Activated gamma-delta T cell treated with Interleukin-2 at 50 U/mL for 16 hours (primary cell): Measurements from ENCODE around the gene B4GALT5.
"Not testable (repeated sequence)": the region's sequence is repeated elsewhere in the genome, so short reads cannot be mapped to it uniquely, and the experiment has no call there.

Experiments used
- DNase-seq: peaks from one replicate; pipeline ENCODE4 v3.0.0-alpha.2; 2020

The B4GALT5 gene

DNA sequence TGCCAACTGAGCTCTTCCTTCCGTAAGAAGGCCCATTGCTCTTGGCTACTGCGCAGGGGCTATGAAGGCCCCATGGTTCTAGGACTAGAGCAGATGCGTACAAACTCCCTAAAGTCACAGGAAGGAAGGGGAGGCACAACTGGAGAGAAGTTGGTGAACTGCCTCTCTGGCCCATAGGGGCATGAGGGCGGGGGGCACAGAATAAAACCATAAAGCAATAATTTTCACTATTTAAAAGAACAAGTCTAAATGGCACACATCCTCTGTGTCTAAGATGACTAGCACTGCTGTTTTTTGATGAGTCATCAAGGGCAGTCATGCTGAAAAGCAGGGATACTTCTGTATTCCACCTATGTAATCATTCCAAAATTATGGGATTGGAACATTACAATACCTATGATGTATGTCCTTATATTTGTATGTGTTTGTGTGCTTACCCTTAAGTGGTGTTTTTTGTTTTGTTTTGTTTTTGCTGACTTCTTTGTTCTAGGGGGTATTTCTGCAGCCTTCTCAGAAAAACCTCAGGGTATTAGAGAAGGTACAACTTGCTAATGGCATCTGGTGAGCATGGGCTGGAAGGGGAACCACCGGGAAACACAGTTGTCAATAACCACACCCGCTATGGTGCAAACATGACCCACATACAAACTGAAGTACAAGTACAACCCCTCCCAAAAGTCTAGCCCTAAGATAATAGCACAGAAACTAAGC lies 36.9 kb downstream of the B4GALT5 start:
- peak; percentile 46 for DNase-seq

DNA sequence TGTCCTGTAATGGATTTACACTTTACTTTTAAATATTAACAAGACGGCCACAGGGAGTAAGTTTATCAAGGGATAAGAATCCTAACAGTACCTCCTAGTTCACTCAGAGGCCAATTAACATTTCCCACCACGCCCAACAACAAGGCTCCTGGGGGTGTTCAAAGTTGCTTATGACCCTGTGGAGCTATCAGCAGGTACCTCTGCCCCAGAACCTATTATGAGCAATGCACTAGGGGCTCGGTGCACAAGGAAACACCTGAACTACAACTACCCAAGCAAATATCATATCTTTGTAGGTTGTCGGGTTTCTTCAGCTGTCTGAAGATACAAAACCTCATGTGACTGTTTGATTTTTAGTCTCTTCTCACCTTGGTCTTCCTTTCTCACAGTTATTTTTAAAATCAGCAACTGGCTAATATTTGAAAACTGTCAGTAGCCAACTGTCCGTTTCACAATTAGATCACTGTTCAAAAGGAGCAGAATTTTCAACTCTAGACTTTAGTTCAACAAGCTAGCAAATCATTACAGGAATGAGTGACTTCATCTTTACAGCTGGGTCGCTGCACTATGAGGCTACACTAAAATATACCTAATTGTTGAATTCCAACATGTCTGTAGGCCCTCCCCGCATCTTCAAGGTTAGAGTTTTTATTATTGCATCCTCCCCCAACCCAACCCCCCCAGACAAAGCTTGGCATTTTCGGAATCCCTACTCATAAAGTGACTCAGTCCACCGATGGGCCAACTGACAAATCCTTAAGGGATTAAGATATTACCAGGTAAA lies 38.1 kb downstream of the B4GALT5 start:
- no peak for DNase-seq

DNA sequence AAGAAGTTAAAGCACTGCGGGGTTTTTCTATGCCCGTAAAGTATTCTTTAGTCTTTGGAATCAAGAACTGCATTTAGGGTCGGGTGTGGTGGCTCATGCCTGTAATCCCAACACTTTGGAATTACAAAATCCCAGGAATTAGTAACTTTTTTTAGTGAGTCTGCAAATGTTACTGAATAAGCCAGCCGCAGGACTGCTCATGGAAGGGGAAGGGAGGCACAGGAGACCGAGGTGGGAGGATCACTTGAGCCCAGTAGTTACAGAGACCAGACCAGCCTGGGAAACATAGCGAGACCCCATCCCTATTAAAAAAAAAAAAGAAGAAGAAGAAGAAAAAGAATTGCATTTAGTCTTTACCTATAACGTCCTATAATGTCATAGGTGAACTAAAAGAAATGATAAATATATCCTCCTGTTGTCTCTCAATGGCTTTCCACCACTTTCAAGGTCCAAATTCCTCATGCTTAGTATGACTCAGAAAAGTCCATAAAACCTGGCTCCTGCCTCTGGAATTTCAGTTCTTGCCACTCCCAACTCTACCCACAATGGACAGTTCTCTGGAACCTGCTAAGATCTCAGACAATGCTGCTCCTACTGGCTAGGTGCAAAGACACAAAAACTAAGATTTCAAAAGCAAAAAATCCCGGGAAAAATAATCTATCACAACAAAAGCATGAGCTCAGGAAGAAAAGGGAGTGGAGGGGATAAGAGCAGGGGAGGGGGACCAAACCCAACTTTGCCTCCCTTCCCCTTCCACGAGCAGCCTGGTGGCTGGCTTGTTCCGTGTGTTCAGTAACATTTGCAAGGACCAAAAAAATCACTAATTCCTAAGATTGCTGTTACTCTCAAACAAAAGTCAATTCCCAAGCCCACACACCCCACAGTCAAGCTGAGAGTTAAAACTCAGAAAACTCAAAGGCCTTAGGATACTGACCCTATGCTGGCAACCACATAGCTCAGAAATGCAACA lies 39.0 kb downstream of the B4GALT5 start:
- DNase-seq = no peak

DNA sequence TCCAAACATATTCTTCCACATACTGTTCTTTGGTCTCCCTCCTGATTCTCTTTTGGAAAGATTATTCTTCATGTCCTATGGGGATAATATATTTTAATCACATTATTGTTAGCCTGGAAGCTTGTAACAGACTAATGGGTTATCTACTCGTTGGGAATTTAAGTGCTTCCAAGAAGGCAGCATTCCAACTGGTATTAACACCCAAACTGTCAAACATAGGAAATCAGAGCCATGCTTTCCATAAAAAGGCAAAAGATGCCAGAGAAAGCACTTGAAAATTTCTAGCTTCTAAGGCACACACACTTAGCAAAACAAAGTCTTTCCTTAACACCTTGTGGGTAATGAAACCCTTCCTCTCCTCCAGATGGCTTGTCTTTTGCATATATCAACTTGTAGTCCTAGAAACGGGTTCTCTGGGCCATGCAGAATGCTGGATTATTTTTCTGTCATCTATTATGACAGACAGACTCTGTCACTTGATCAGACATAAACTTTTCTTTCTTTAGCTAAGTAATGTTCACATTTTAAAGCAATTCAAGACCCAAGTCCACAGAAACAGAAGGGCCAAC lies 41.5 kb downstream of the B4GALT5 start:
- DNase-seq = no peak

DNA sequence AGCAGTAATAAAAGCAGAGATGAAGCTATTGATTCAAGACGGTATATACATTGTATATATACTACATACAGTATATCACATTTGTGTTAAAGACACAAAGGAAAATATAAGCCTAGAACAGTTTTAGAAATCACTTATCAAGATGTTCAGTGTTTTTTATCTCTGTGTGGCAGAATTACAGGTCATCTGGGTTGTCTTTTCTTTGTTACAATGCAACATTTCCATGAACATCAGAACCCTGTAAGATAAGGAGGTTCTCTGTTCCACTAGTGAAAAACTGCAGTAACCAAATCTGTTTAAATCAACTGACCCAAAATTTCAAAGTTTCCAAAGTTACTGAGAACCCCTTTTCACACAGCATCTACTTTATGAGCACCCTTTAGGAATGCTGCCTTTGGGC lies 42.2 kb downstream of the B4GALT5 start:
- DNase-seq = no peak

DNA sequence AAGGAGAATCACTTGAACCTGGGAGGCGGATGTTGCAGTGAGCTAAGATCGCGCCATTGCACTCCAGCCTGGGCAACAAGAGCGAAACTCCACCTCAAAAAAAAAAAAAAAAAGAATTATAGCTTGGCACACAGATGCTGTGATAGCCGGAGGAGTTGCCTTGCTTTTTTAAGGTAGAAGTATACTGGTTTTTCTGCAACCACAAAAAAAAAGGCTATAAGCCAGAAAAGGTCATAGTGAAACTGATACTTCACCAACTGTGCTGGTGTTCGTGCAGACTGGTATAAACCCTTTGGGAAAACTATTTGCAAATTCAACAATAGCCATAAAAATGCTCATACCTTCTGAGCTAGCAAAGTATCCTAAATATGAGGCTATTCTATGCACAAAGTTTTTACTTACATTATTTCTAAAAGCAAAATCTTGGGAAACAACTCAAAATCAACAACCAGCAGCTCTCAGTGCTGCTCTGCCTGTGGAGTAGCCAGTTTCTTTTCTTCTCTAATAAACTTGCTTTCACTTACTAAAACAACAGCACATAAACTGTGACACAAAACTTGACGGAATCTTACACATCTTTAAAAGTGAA lies 44.0 kb downstream of the B4GALT5 start:
- DNase-seq = no peak

DNA sequence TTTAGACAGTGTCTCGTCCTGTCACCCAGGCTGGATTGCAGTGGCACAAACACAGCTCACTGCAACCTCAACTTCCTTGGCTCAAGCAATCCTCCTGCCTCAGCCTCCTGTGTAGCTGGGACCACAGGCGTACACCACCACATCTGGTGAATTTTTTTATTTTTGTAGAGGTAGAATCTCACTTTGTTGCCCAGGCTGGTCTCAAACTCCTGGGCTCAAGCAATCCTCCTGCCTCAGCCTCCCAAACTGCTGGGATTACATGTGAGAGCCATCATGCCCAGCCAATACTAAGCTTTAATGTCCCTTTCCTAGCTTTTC lies 44.8 kb downstream of the B4GALT5 start:
- not testable (repeated sequence) for DNase-seq

DNA sequence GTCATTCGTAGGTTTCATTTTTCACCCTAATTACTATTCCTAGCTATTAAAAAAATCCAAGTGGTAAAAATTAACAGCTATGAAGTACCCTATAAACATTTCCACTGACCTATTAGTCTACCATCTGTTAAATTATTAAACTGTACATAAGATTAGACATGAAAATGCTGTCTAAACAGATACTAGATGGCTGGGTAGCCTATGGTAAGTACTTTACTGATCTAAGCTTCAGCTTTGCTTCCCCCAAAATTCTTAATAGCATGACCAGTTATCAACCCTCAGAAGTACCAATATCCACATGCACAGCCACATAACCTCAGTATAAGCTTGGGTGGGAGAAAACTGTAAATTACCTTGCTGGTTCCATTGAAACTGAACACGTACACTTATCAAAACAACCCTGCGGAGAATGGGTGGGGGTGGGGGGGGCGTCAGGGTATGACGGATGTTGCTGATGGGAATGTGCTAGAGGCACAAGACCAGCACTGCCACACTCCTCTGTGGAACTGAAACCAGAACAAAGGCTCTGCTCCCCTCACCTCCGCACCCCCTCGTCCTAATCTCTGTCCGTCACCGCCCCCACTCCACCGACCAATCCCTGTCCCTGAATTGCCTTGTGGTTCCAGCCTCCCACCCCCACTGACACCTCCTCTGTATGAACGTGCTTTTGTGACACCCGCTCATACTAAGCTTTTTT lies 45.3 kb downstream of the B4GALT5 start:
- peak; percentile 74 for DNase-seq

DNA sequence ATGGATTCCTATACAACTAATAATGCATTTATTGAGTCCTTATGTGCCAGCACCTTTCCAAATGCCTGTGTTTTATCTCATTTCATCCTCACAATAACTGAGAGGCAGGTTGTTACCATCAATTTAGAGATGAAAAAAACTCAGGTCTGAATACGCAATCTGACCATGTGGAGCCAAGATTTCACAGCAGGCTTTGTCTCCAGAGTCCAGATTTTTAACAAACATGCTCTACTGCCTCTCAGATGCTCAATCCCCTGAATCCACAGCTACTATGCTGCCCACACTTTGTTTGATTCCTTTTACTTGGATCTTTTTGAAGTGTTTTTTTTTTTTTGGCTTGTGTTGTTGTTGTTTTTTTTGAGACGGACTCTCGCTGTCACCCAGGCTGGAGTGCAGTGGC lies 46.8 kb downstream of the B4GALT5 start:
- no peak for DNase-seq

DNA sequence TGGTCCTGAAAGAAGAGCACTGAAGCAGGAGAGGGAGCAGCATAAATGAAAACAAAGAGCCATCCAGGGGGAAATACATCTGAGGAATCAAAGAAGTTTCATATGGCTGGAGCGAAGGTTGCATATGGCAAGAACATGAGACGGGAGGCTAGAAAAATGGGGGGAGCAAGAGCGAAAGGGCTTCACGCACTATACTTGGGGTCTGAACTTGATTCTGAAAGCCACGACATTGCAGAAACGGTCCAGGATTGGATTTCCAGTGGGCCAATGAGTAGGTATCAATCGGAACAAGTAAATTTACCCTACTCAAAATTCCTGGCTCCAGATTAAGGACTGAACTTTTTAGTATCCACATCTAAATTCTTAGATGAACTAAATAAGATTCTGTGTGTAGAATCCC lies 47.9 kb downstream of the B4GALT5 start:
- DNase-seq = no peak

DNA sequence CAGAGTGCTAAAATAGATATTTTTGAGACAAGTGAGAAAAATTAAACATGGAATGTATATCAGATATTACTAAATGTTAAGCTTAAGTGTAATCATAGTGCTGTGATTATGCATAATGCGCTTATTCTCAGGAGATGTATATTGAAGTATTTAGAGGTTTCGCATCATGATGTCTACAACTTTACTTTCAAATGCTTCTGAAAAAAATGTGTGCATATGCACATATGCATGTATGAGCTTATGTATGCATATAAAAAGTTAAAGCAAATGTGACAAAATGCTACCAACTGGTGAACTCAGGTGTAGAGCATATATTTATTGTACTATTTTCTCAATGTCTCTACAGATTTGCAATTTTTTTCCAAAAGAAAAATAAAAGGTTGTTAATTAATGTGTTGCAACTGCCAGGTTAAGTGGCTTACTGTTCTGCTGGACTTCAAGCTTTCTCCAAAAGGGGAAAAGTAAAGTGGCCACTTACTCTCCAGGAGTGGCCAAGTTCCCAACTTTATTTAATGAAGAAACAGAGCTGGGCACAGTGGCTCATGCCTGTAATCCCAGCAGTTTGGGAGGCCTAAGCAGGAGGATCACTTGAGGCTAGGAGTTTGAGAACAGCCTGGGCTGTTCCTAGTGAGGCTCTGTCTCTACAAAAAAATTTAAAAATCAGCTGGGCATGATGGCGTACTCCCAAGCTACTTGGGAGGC lies 48.9 kb downstream of the B4GALT5 start:
- no peak for DNase-seq

DNA sequence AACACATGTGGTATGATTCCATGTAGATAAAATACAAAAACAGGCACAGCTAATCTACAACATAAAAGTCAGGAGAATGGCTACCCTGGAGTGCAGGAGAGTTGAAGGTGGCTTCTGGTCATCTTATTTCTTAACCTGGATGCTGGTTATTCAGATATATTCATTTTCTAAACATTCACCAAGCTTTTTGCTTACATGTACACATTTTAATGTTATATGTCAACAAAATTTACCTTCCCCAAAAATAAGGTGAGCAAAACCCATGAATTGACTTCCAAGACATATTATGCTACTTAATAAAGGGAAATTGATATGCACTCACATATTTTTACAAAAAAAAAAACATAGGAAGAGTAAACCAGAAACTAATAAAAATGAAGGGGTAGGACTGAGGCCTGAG lies 50.6 kb downstream of the B4GALT5 start:
- DNase-seq = no peak

DNA sequence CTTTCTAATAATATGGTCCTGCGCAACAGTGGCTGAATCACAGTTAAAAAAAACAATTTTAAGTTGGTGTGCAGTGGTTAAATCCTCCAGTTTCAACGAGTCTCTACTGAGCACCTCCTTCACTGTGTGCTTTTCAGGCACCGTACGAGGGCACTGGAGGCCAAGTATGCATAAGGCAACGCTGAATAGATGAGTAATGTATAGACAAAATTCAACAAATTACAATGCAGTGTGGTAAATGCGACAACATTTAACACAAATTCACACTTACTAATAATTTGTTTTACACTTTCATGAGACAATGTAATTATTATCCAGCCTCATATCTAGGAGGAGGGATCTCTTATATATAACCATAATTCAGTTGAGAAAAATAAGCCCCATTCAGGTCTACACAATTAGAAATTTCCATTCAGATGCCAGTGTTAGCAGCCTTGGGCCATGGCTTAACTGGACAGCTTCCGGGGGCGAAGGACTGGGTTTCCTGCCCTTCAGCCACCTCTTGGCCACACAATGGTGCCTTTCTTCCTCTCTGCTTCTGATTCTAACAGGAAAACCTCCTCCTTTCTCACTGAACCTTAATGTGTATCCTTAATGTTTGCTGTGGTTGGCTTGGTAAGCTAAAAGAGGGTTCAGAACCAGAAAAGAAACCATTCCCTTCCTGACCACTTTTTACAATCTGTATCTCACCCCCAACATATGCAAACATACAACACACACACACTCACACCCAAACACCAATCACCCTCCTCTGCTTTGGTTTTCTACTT lies 51.9 kb downstream of the B4GALT5 start:
- no peak for DNase-seq

DNA sequence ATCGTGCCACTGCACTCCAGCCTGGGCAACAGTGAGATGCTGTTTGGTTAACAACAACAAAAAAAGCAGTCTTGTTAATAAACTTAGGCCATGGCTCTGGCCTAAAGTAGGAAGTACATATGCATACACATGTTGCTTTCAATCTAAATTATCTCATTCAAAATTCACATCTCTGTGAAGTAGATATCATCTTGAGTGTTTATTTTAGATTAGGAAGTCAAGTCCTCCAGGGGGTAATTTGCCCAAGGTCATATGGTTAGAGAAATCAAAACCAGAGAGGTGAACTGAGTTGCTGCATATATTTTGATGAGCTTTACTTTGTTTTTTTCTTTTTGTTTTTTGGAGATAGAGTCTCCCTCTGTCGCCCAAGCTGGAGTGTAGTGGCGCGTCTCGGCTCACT lies 52.8 kb downstream of the B4GALT5 start:
- no peak for DNase-seq

DNA sequence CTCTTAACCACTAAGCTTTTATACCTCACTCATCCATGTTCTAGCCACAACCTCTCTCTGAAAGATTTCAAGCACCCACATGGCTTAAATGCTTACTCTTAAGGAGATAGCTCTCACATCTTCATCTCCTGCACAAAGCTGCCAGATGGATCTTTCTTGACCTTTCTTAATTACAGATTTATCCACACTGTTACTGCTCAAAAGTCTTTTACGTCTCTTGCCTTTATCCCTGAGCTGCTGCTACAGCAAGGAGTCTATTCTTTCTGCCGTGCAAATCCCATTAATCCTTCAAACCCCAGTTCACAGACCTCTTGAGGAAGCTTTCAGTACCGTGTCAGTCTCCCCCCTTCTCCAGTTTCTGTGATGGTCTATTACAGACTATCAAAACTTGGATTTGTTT lies 54.6 kb downstream of the B4GALT5 start:
- DNase-seq = no peak

DNA sequence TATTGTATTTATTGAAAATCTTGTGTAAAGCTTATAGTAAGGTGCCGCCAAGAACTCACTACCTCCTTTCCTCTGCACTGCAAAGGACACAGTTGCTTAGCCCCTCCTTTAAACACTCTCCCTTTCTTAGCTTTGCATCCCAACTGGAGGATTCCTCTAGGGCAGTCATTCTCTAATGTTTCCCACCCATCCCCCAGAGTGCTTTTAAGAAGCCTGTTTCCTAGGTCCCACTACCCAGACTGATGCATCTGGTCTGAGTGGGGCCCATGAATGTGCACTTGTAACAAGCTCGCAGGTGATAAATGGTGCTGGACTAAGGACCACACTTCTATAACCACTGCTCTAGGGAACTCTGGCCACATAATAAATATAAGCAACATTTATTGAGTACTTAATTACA lies 55.2 kb downstream of the B4GALT5 start:
- no peak for DNase-seq

DNA sequence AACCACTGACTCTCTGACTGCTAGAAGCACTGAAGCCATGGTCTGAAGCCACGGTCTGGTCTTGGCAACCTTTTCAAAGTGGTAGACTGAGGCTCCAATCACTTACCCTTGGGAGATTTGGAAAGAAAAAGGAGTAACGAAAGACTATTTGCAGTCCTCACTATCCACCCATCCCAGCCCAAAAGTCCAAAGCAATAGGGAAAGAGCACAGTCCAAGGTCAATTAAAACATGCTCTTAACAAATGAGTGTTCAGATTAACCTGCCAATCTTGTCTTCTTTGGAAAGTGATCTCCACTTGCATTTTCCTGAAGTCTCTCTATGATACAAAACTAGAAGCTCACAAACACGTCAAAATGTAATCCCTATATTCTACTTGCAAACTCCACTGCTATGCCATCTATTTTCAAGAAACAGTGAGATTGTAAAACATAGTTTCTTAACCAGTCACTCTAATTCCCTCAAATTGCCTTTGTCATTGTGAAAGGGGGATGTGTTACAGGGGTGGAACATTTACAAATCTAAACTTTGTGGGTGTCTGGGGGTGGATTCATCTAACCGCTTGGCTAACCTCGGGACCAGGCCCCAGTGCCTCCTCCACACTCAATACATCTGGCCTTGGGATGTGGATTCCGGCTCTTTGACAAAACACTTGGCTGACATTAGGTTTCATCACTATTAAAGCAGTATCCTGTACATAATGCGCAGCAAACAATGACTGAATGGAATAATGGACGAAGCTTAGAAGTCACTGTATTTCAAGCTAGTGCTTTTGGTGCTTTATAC lies 56.4 kb downstream of the B4GALT5 start:
- DNase-seq = no peak

DNA sequence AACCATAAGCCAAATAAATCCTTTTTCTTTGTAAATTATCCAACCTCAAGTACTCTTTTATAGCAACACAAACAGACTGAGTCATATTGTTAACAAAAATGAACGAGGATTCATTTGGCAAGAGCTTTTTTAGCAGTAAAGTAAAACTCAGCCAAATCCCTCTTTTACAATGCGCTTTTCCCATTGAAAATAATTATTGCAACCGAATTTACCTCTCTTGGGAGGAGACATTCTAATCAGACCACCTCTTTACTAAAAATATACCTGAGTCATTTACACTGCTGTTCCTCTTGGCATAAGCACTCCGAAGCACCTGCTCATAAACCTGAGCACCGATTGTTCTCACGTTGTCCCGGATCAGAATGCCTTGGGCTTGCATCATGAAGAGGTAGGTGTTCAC lies 57.4 kb downstream of the B4GALT5 start:
- no peak for DNase-seq

DNA sequence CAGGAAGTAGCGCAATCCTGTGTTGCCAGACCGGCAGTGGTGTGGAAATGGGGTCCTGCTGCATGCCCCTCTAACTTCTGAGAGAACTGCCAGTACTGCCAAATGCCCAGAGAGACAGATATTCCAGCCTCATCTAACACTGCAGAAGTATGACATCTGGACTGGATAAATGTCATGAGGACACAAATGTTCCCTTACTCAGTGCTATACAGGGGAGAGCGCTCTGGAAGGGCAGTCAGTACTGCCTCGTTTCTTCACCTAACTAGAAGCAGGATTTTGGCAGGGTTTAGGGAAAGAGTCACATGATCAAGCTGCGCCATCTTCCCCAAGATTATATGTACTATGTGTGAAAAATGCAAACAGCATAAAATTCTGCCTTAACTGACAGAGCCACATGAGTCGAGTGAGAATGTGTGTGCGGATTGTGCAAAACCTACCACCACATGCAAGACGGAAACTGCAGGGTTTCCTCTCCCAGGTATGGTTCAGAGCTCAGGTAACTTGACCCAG lies 59.7 kb downstream of the B4GALT5 start:
- DNase-seq = no peak

DNA sequence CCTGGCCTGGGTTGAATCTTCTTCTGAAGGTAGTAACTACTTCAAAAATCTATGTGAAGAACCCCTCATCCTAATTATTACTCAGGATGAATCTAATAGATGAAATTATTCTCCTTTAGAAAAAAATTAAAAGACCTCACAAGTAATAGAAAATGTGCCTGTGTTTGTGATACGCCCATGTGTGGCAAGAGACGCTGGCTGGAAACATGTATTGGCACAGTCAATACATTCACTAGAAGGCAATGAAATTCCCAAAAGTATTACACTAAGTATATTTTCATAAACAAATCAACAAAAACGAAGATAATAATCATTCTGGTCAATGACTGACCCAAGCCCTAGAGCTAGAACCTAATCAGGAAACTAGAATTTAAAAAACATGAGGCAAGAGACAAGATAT lies 64.0 kb downstream of the B4GALT5 start:
- DNase-seq = no peak
